ENCODE results near the gene TGFBR2. TPM values are rescaled to one million over a fixed set of nuclear protein-coding genes. Genes with fewer than 3 reads are reported as not detected.

TGFBR2 gene
- polyA plus RNA-seq, 4 donors: 6.0 to 77.5 (median 31.9) TPM

DNA sequence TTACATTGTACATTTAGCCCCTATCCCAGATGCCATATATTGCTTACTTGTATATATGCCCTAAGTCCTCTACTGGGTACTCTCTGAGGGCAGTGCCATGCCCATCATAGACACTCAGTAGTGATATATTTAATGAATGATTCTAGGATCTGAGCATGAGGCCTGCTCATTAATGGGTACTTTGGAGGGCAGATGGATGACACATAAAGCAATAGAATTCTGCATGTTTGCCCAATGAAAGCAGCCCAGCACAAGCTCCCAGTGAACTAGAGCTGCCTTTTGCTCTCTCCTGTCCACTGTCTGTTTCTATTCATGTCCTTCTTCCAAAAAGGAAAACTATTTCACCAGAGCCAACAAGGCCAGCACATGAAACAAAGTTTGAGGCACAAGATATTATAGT is 63.9 kb downstream of the TGFBR2 start:
- no peaks in the 10 kb centered on the region for H3K27me3 ChIP-seq (ENCODE audit: control insufficient read depth in 3 of 3, insufficient read depth in 3 of 3, low read length in 3 of 3)
- no peak for FAIRE-seq
- DNase-seq: no peak
- H3K9me3 ChIP-seq (ENCODE audit: control insufficient read depth in 2 of 2, insufficient read depth in 1 of 2, low read depth in 1 of 2, low read length in 1 of 2): no peaks in the 10 kb centered on the region
- peaks cover 9 to 29% (median 20%) of the 10 kb centered on the region in 3 donors for H3K36me3 ChIP-seq (ENCODE audit: control insufficient read depth in 3 of 3, insufficient read depth in 2 of 3, low read depth in 1 of 3, low read length in 3 of 3)
- H3K27ac ChIP-seq (ENCODE audit: low read depth in 1 of 3, low read length in 2 of 3): no peak overlapping the region
- no peak overlapping the region for H3K4me3 ChIP-seq (ENCODE audit: low read depth in 1 of 3, low read length in 3 of 3)
- H3K4me1 ChIP-seq (ENCODE audit: control insufficient read depth in 3 of 3, insufficient read depth in 2 of 3, low read depth in 1 of 3, low read length in 2 of 3): peaks cover 0 to 8% (median 2%) of the 10 kb centered on the region in 3 donors

- no peak overlapping the region for H3K27ac ChIP-seq (ENCODE audit: low read depth in 1 of 3, low read length in 2 of 3)
- H3K4me3 ChIP-seq (ENCODE audit: low read depth in 1 of 3, low read length in 3 of 3): no peak overlapping the region
- FAIRE-seq: no peak
- 96 to 98% (median 97%) methylated on average over 20 of the region's 20 CpGs for WGBS, 3 donors
- H3K27me3 ChIP-seq (ENCODE audit: control insufficient read depth in 3 of 3, insufficient read depth in 3 of 3, low read length in 3 of 3): no peaks in the 10 kb centered on the region
- H3K9me3 ChIP-seq (ENCODE audit: control insufficient read depth in 2 of 2, insufficient read depth in 1 of 2, low read depth in 1 of 2, low read length in 1 of 2): no peaks in the 10 kb centered on the region
- H3K36me3 ChIP-seq (ENCODE audit: control insufficient read depth in 3 of 3, insufficient read depth in 2 of 3, low read depth in 1 of 3, low read length in 3 of 3): peaks cover 12 to 31% (median 23%) of the 10 kb centered on the region in 3 donors
- no peak for DNase-seq
- peaks cover 0 to 5% (median 2%) of the 10 kb centered on the region in 3 donors for H3K4me1 ChIP-seq (ENCODE audit: control insufficient read depth in 3 of 3, insufficient read depth in 2 of 3, low read depth in 1 of 3, low read length in 2 of 3)
Measured at GRCh38 chr3:30671527-30672286, 65.3 kb downstream of the TGFBR2 start.

DNA sequence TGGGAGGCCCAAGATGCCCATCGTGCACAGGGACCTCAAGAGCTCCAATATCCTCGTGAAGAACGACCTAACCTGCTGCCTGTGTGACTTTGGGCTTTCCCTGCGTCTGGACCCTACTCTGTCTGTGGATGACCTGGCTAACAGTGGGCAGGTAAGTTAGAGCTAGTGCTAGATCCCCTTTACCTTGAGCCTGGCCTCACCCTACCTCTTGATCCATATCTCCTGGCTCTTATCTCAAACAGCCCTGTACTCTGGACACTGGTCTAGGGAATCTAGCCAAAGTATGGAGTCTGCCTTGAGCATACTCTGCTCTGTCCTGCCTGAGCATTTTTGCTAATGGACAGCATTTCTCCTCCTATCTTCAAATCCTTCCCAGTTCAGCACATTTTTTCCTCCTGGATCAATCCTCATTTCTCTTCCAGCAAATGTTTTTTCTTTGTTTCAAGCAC is 65.9 kb downstream of the TGFBR2 start:
- no peak overlapping the region for H3K27ac ChIP-seq (ENCODE audit: low read depth in 1 of 3, low read length in 2 of 3)
- H3K36me3 ChIP-seq (ENCODE audit: control insufficient read depth in 3 of 3, insufficient read depth in 2 of 3, low read depth in 1 of 3, low read length in 3 of 3): peaks cover 12 to 33% (median 23%) of the 10 kb centered on the region in 3 donors
- H3K9me3 ChIP-seq (ENCODE audit: control insufficient read depth in 2 of 2, insufficient read depth in 1 of 2, low read depth in 1 of 2, low read length in 1 of 2): no peaks in the 10 kb centered on the region
- FAIRE-seq (no peak), DNase-seq (no peak)
- no peaks in the 10 kb centered on the region for H3K27me3 ChIP-seq (ENCODE audit: control insufficient read depth in 3 of 3, insufficient read depth in 3 of 3, low read length in 3 of 3)
- H3K4me1 ChIP-seq (ENCODE audit: control insufficient read depth in 3 of 3, insufficient read depth in 2 of 3, low read depth in 1 of 3, low read length in 2 of 3): peaks cover 0 to 2% (median 0%) of the 10 kb centered on the region in 3 donors
- 92 to 100% (median 95%) methylated on average over 4 of the region's 4 CpGs for WGBS, 3 donors
- no peak overlapping the region for H3K4me3 ChIP-seq (ENCODE audit: low read depth in 1 of 3, low read length in 3 of 3)

DNA sequence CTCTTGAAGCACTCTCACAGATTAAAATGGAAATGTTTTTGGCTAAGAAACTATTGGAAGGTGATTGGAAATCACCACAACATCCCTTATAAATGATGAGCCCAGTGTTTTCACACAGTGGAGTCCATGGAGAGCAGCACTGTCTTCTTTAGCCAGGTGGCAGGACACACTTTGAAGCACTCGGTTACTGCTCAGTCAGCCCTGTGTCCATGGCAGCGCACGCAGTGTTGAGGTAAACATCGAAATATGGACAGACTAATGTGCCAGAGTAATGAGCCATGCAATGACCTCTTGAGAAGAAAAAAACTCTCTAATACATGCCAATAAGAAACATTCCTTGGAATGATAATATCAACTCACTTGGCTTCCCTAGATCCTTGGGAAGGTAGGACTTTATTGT is 66.6 kb downstream of the TGFBR2 start:
- DNase-seq (no peak), FAIRE-seq (no peak)
- no peaks in the 10 kb centered on the region for H3K9me3 ChIP-seq (ENCODE audit: control insufficient read depth in 2 of 2, insufficient read depth in 1 of 2, low read depth in 1 of 2, low read length in 1 of 2)
- H3K27ac ChIP-seq (ENCODE audit: low read depth in 1 of 3, low read length in 2 of 3): peak overlapping the region in 1 of 3 donors; percentile 14
- no peak overlapping the region for H3K4me3 ChIP-seq (ENCODE audit: low read depth in 1 of 3, low read length in 3 of 3)
- WGBS, 3 donors: 84 to 96% (median 96%) methylated on average over 4 of the region's 4 CpGs
- H3K27me3 ChIP-seq (ENCODE audit: control insufficient read depth in 3 of 3, insufficient read depth in 3 of 3, low read length in 3 of 3): no peaks in the 10 kb centered on the region
- H3K4me1 ChIP-seq (ENCODE audit: control insufficient read depth in 3 of 3, insufficient read depth in 2 of 3, low read depth in 1 of 3, low read length in 2 of 3): peaks cover 0 to 2% (median 0%) of the 10 kb centered on the region in 3 donors
- H3K36me3 ChIP-seq (ENCODE audit: control insufficient read depth in 3 of 3, insufficient read depth in 2 of 3, low read depth in 1 of 3, low read length in 3 of 3): peaks cover 12 to 35% (median 23%) of the 10 kb centered on the region in 3 donors

GRCh38 chr3:30673425-30674341 is 67.3 kb downstream of the TGFBR2 start:
- Histone ChIP-seq H3K9me3 (ENCODE audit: control insufficient read depth in 2 of 2, insufficient read depth in 1 of 2, low read depth in 1 of 2, low read length in 1 of 2) (no peaks in the 10 kb centered on the region), H3K4me3 (ENCODE audit: low read depth in 1 of 3, low read length in 3 of 3) (no peak overlapping the region), H3K27me3 (ENCODE audit: control insufficient read depth in 3 of 3, insufficient read depth in 3 of 3, low read length in 3 of 3) (no peaks in the 10 kb centered on the region), H3K36me3 (ENCODE audit: control insufficient read depth in 3 of 3, insufficient read depth in 2 of 3, low read depth in 1 of 3, low read length in 3 of 3) (peaks cover 14 to 37% (median 23%) of the 10 kb centered on the region in 3 donors), H3K27ac (ENCODE audit: low read depth in 1 of 3, low read length in 2 of 3) (no peak overlapping the region), H3K4me1 (ENCODE audit: control insufficient read depth in 3 of 3, insufficient read depth in 2 of 3, low read depth in 1 of 3, low read length in 2 of 3) (peaks cover 0 to 2% (median 0%) of the 10 kb centered on the region in 3 donors)
- 85 to 93% (median 89%) methylated on average over 6 of the region's 6 CpGs for WGBS, 3 donors
- DNase-seq (no peak), FAIRE-seq (no peak)

GRCh38 chr3:30675006-30675405 is 68.6 kb downstream of the TGFBR2 start:
- WGBS, 3 donors: 95 to 100% (median 99%) methylated on average over 2 of the region's 2 CpGs
- FAIRE-seq (no peak), DNase-seq (no peak)
- H3K36me3 ChIP-seq (ENCODE audit: control insufficient read depth in 3 of 3, insufficient read depth in 2 of 3, low read depth in 1 of 3, low read length in 3 of 3): peaks cover 23 to 42% (median 27%) of the 10 kb centered on the region in 3 donors
- H3K27me3 ChIP-seq (ENCODE audit: control insufficient read depth in 3 of 3, insufficient read depth in 3 of 3, low read length in 3 of 3): no peaks in the 10 kb centered on the region
- H3K9me3 ChIP-seq (ENCODE audit: control insufficient read depth in 2 of 2, insufficient read depth in 1 of 2, low read depth in 1 of 2, low read length in 1 of 2): no peaks in the 10 kb centered on the region
- no peak overlapping the region for H3K27ac ChIP-seq (ENCODE audit: low read depth in 1 of 3, low read length in 2 of 3)
- no peak overlapping the region for H3K4me3 ChIP-seq (ENCODE audit: low read depth in 1 of 3, low read length in 3 of 3)
- peaks cover 0 to 2% (median 0%) of the 10 kb centered on the region in 3 donors for H3K4me1 ChIP-seq (ENCODE audit: control insufficient read depth in 3 of 3, insufficient read depth in 2 of 3, low read depth in 1 of 3, low read length in 2 of 3)

- 88 to 91% (median 89%) methylated on average over 5 of the region's 5 CpGs for WGBS, 3 donors
- no peaks in the 10 kb centered on the region for H3K27me3 ChIP-seq (ENCODE audit: control insufficient read depth in 3 of 3, insufficient read depth in 3 of 3, low read length in 3 of 3)
- H3K4me3 ChIP-seq (ENCODE audit: low read depth in 1 of 3, low read length in 3 of 3): no peak overlapping the region
- DNase-seq (no peak), FAIRE-seq (no peak)
- no peak overlapping the region for H3K27ac ChIP-seq (ENCODE audit: low read depth in 1 of 3, low read length in 2 of 3)
- no peaks in the 10 kb centered on the region for H3K9me3 ChIP-seq (ENCODE audit: control insufficient read depth in 2 of 2, insufficient read depth in 1 of 2, low read depth in 1 of 2, low read length in 1 of 2)
- H3K36me3 ChIP-seq (ENCODE audit: control insufficient read depth in 3 of 3, insufficient read depth in 2 of 3, low read depth in 1 of 3, low read length in 3 of 3): peaks cover 23 to 43% (median 24%) of the 10 kb centered on the region in 3 donors
- H3K4me1 ChIP-seq (ENCODE audit: control insufficient read depth in 3 of 3, insufficient read depth in 2 of 3, low read depth in 1 of 3, low read length in 2 of 3): peaks cover 0 to 2% (median 0%) of the 10 kb centered on the region in 3 donors
Measured at GRCh38 chr3:30675774-30676173, 69.4 kb downstream of the TGFBR2 start.

Data from small intestine (tissue), 7 donors.